CD4-positive, alpha-beta T cell (primary cell): ENCODE measurements around the gene RIN3. TPM values are rescaled to one million over a fixed set of nuclear protein-coding genes. Genes with fewer than 3 reads are reported as not detected.
"Not testable (repeated sequence)": the region's sequence is repeated elsewhere in the genome, so short reads cannot be mapped to it uniquely, and the experiment has no call there.

Experiments used
- ATAC-seq: fragments of 200-7000 bp; cut with Tn5 transposase; one replicate; pipeline ENCODE4 v1.10.0; 2022; ENCODE audit warnings: mild to moderate bottlenecking; ENCODE audit not compliant: poor library complexity
- CTCF ChIA-PET: fragments of 350-600 bp; sonication (Branson Sonifier 250); formaldehyde crosslinking; loops from one replicate; lab custom pipeline; 2021; ENCODE audit warnings: antibody characterized with exemption, inconsistent platforms; lab: Charles Lee
- POLR2A ChIA-PET: fragments of 350-600 bp; sonication (Branson Sonifier 250); formaldehyde crosslinking; loops from one replicate; lab custom pipeline; 2021; ENCODE audit warnings: antibody characterized with exemption, inconsistent platforms; lab: Charles Lee
- DNase-seq, 14 experiments: peaks; one replicate each; pipeline ENCODE4 v3.0.0-alpha.2; 2013 to 2020; ENCODE audit warnings: mixed read lengths in 2 of 14
- H3K27ac ChIP-seq, 2 donors: one replicate each; pipeline versions ENCODE4 v1.5.1 to v1.7.0; 2013; ENCODE audit warnings: low read length in 2 of 2, low read depth in 1 of 2, mild to moderate bottlenecking in 1 of 2
- H3K27me3 ChIP-seq, 2 experiments: 1 replicate in 1 of 2; 2 replicates in 1 of 2; pipeline versions ENCODE4 v1.6.1 to v1.7.0; 2013; ENCODE audit warnings: low read length in 2 of 2, control low read depth in 1 of 2, mild to moderate bottlenecking in 1 of 2, moderate library complexity in 1 of 2; ENCODE audit not compliant: insufficient read depth in 2 of 2, control insufficient read depth in 1 of 2
- H3K36me3 ChIP-seq: one replicate; pipeline ENCODE4 v1.6.1; 2013; ENCODE audit warnings: low read length, control low read depth; ENCODE audit not compliant: insufficient read depth
- H3K4me1 ChIP-seq: one replicate; pipeline ENCODE4 v1.6.1; 2013; ENCODE audit warnings: low read length, control low read depth; ENCODE audit not compliant: insufficient read depth
- H3K4me3 ChIP-seq: one replicate; pipeline ENCODE4 v1.5.1; 2013; ENCODE audit warnings: mild to moderate bottlenecking, low read length, moderate library complexity
- H3K9me3 ChIP-seq, 2 experiments: 1 replicate in 1 of 2; 2 replicates in 1 of 2; pipeline versions ENCODE4 v1.6.1 to v1.7.0; 2013; ENCODE audit warnings: low read length in 2 of 2, mild to moderate bottlenecking in 2 of 2, control low read depth in 1 of 2, moderate library complexity in 1 of 2; ENCODE audit not compliant: control insufficient read depth in 1 of 2, insufficient read depth in 1 of 2
- H3K27ac Mint-ChIP-seq: one replicate; pipeline ENCODE4 v1.8.0; 2020; ENCODE audit warnings: mixed read lengths
- H3K27me3 Mint-ChIP-seq: one replicate; pipeline ENCODE4 v1.8.0; 2021; ENCODE audit warnings: mixed read lengths
- H3K36me3 Mint-ChIP-seq: one replicate; pipeline ENCODE4 v1.8.0; 2021; ENCODE audit warnings: low read depth, mixed read lengths
- H3K4me1 Mint-ChIP-seq: one replicate; pipeline ENCODE4 v1.8.0; 2021; ENCODE audit warnings: low read depth, mixed read lengths
- H3K4me3 Mint-ChIP-seq: one replicate; pipeline ENCODE4 v1.8.0; 2020; ENCODE audit warnings: mild to moderate bottlenecking, mixed read lengths
- H3K9me3 Mint-ChIP-seq: one replicate; pipeline ENCODE4 v1.8.0; 2020; ENCODE audit warnings: mixed read lengths
- intact Hi-C, 2 experiments: fragments of 100-400 bp; cut with DNase I in 1 of 2; cut with micrococcal nuclease in 1 of 2; formaldehyde crosslinking; loops; one replicate each; pipeline versions ENCODE4 v1.15.1 to v1.9.0; 2023 to 2025; cut with DNase I, micrococcal nuclease
- total RNA-seq, 174 experiments: library from RNA in 2 of 174; stranded (reverse) in 2 of 174; gene quantifications; one replicate each; pipeline ENCODE4 v1.2.3 and lab custom pipeline; 2021 to 2026
- TF ChIP-seq, protein P1 (sequence below): fragments of 200-600 bp; IDR thresholded peaks from one replicate; pipeline ENCODE4 v1.8.0; 2022; ENCODE audit warnings: antibody characterized with exemption, mild to moderate bottlenecking

Gene RIN3
- total RNA-seq, 2 experiments from 2014 or later: 67.9 to 72.2 TPM

DNA sequence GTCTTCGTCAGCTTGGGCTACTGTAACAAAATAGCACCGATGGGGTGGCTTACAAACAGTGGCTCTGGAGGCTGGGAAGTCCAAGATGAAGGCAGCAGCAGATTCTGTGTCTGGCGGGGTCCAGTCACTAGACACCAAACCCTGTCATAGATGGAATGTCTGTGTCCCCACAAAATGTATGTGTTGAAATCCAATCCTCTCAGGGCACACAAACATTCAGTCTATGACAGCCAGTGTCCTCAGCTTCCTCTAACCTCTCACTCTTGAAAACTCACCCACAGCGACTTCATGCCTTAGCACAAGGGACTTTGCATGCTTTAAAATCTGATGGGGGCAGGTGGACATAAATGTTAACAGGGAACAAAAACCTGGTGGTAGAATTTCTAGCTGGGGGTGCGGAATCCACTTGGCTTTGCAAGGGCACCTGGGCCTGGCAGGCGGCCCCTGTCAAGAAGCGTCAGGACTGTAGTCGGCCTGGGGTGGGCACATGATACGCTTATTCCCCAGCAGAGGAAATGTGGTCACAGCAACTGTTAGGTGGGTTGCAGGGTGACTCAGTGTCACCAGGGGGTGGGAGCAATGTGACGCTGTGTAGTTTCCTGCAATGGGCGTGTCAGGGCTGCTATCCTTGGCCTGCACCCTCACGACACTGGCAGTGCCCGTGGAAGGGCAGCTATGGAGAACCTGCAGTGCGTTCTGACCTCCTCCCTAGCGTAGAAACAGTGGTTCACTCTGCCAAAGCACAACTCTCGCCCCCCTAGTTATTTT, 17.7 kb downstream of the RIN3 start:
- peak overlapping the region; percentile 70 for H3K27ac Mint-ChIP-seq
- H3K27ac ChIP-seq: no peak overlapping the region
- H3K4me1 ChIP-seq: peaks cover 37% of the 10 kb centered on the region
- no peaks in the 10 kb centered on the region for H3K27me3 Mint-ChIP-seq
- no peak overlapping the region for H3K4me3 Mint-ChIP-seq
- H3K36me3 Mint-ChIP-seq: no peaks in the 10 kb centered on the region
- intact Hi-C loops: no loop called here
- DNase-seq: peak in 6 of 14 experiments; percentile 37 to 90 (median 64)
- H3K9me3 ChIP-seq: no peaks in the 10 kb centered on the region
- H3K27me3 ChIP-seq: no peaks in the 10 kb centered on the region
- CTCF ChIA-PET: no interaction called here
- H3K36me3 ChIP-seq: no peaks in the 10 kb centered on the region
- TF ChIP-seq, protein P1, sequence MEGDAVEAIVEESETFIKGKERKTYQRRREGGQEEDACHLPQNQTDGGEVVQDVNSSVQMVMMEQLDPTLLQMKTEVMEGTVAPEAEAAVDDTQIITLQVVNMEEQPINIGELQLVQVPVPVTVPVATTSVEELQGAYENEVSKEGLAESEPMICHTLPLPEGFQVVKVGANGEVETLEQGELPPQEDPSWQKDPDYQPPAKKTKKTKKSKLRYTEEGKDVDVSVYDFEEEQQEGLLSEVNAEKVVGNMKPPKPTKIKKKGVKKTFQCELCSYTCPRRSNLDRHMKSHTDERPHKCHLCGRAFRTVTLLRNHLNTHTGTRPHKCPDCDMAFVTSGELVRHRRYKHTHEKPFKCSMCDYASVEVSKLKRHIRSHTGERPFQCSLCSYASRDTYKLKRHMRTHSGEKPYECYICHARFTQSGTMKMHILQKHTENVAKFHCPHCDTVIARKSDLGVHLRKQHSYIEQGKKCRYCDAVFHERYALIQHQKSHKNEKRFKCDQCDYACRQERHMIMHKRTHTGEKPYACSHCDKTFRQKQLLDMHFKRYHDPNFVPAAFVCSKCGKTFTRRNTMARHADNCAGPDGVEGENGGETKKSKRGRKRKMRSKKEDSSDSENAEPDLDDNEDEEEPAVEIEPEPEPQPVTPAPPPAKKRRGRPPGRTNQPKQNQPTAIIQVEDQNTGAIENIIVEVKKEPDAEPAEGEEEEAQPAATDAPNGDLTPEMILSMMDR: no peak
- no peaks in the 10 kb centered on the region for H3K9me3 Mint-ChIP-seq
- no peak overlapping the region for H3K4me3 ChIP-seq
- peak; percentile 50 for ATAC-seq
- H3K4me1 Mint-ChIP-seq: peaks cover 44% of the 10 kb centered on the region
- POLR2A ChIA-PET: no interaction called here

DNA sequence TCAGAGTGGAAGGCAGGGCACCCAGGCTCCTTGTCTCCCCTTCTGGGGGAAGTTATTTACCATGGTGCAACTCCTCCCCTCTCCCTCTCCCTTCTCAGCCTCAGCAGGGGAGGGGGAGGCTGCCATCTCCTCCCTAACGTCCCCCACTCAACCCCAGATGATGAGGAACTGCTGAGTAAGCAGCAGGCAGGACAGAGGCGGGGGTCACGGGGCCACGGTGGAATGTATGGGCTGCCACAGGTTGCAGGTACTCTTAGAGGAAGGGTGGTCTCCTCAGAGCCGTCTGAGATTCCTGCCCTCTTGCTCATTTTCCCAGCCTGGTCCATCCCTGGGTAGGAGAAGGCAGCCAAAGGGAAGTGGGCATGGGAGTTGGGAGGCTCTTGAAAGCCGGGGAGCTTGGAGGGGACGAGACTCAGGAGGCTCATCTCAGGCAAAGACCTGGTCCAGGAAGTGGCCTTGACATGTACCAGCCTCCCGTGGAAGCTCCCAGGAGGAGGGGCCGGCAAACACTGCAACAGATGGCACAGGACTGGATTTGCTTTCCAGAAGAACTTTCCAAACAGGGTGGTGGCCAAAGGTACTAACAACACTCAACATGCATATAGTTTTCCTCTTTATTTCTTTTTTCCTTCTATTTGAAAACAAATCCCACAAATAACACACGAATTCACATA, 19.0 kb downstream of the RIN3 start:
- DNase-seq (no peak), ATAC-seq (no peak)
- H3K36me3 Mint-ChIP-seq: no peaks in the 10 kb centered on the region
- intact Hi-C loops: no loop called here
- Histone ChIP-seq H3K4me1 (peaks cover 37% of the 10 kb centered on the region), H3K4me3 (no peak overlapping the region), H3K27me3 (no peaks in the 10 kb centered on the region), H3K27ac (no peak overlapping the region), H3K9me3 (no peaks in the 10 kb centered on the region), H3K36me3 (no peaks in the 10 kb centered on the region)
- ChIA-PET POLR2A (no interaction called here), CTCF (interaction anchor here (0.8 kb wide), 1 partner anchor 12 kb away, joined by 3 read pairs; no protein-coding TSS in a partner anchor)
- H3K27ac Mint-ChIP-seq: peak overlapping the region; percentile 70
- H3K27me3 Mint-ChIP-seq: no peaks in the 10 kb centered on the region
- peaks cover 47% of the 10 kb centered on the region for H3K4me1 Mint-ChIP-seq
- H3K4me3 Mint-ChIP-seq: no peak overlapping the region
- no peaks in the 10 kb centered on the region for H3K9me3 Mint-ChIP-seq
- TF ChIP-seq, protein P1: no peak

DNA sequence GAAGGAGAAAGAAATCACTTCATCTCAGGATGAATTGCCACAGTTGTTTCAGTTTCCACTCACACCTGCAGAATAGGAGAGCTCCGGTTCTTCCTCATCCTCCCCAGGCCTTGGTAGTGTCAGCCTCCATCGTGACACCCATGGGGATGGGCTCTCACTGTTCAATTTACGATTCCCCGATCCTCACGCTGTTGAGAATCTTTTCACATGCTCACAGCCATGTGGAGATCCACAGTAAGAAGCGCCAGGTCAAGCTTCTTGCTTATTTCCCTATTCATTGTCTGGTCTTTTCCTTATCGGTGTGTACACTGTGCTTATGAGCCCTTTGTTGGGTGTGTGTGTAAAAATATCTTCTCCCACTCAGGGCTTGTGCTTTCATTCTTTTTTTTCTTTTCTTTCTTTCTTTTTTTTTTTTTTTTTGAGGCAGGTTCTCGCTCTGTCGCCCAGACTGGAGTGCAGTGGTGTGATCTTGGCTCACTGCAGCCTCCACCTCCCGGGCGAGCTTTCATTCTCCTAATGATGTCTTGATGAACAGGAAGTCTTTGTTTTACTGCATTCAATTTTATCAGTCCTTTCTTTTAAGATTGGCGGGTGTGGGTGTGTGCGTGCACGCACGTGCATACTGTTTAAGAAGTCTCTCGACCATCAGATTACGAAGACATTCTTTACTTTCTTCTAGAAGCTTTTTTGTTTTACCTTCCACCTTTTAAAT, 21.5 kb downstream of the RIN3 start:
- POLR2A ChIA-PET: interaction anchor here (0.7 to 1.6 kb wide), 8 partner anchors 9 to 495 kb away, joined by 3 to 6 read pairs (median 3); no protein-coding TSS in a partner anchor
- TF ChIP-seq, protein P1: no peak

DNA sequence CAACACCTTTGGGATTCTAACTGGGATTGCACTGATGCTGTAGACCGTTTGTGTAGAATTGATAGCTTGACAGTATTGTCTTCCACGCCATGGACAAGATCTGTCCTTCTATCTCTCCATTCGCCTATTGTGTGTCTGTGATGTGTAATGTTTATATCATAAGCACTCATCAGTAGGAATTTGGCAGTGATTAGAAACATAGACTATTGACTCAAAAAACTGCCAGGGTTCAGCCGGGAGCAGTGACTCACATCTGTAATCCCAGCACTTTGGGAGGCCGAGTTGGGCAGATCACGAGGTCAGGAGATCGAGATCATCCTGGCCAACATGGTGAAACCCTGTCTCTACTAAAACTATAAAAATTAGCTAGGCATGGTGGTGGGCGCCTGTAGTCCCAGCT, 22.6 kb downstream of the RIN3 start:
- H3K4me3 ChIP-seq, H3K9me3 ChIP-seq, DNase-seq, H3K27ac ChIP-seq, H3K27me3 ChIP-seq, H3K27me3 Mint-ChIP-seq, H3K36me3 ChIP-seq, H3K9me3 Mint-ChIP-seq, H3K36me3 Mint-ChIP-seq, ATAC-seq, CTCF ChIA-PET: not testable (repeated sequence)
- Mint-ChIP-seq H3K4me3 (peak overlapping the region; percentile 57), H3K27ac (peak overlapping the region; percentile 64), H3K4me1 (peaks cover 54% of the 10 kb centered on the region)
- POLR2A ChIA-PET: interaction anchor here (0.8 kb wide), 1 partner anchor 51 kb away, joined by 3 read pairs; no protein-coding TSS in a partner anchor
- H3K4me1 ChIP-seq: peaks cover 58% of the 10 kb centered on the region
- intact Hi-C loops: loop anchor here in 1 of 2 experiments (5.0 kb wide), 1 partner anchor 46 kb away; no protein-coding TSS in a partner anchor

More for the DNA sequence above, 21.5 kb downstream of the RIN3 start:
- CTCF ChIA-PET: interaction anchor here (0.7 kb wide), 2 partner anchors 21 to 51 kb away, joined by 3 read pairs; no protein-coding TSS in a partner anchor
- H3K27ac ChIP-seq: peak overlapping the region; percentile 20 to 29
- peak; percentile 74 for ATAC-seq
- peak overlapping the region; percentile 56 for H3K4me3 Mint-ChIP-seq
- peak overlapping the region; percentile 61 for H3K27ac Mint-ChIP-seq
- intact Hi-C loops: loop anchor here in 1 of 2 experiments (5.0 kb wide), 1 partner anchor 47 kb away; no protein-coding TSS in a partner anchor
- H3K4me1 Mint-ChIP-seq: peaks cover 52% of the 10 kb centered on the region
- no peak overlapping the region for H3K4me3 ChIP-seq
- no peaks in the 10 kb centered on the region for H3K27me3 ChIP-seq
- H3K27me3 Mint-ChIP-seq: no peaks in the 10 kb centered on the region
- no peaks in the 10 kb centered on the region for H3K36me3 ChIP-seq
- H3K9me3 ChIP-seq: no peaks in the 10 kb centered on the region
- no peaks in the 10 kb centered on the region for H3K36me3 Mint-ChIP-seq
- DNase-seq: peak in 7 of 14 experiments; percentile 17 to 64 (median 57)
- no peaks in the 10 kb centered on the region for H3K9me3 Mint-ChIP-seq
- H3K4me1 ChIP-seq: peaks cover 57% of the 10 kb centered on the region
